WERI-Rb-1 (cell line): ENCODE measurements around the gene TCFL5.

Source experiments
- DNase-seq: peaks from one replicate; pipeline ENCODE4 v3.0.0-alpha.2; 2020
- H3K27ac ChIP-seq: fragments of 250-450 bp; sonication (Bioruptor Pico); 2 replicates; pipeline ENCODE4 v1.5.1; 2020; ENCODE audit warnings: mild to moderate bottlenecking, moderate library complexity
- H3K27me3 ChIP-seq: fragments of 250-450 bp; sonication (Bioruptor Pico); 2 replicates; pipeline ENCODE4 v1.5.1; 2021; ENCODE audit warnings: mild to moderate bottlenecking, low read depth, moderate library complexity; ENCODE audit not compliant: insufficient read depth, severe bottlenecking
- H3K36me3 ChIP-seq: fragments of 250-450 bp; sonication (Bioruptor Pico); 2 replicates; pipeline ENCODE4 v1.5.1; 2020; ENCODE audit warnings: mild to moderate bottlenecking, moderate library complexity
- H3K4me3 ChIP-seq: 2 replicates; pipeline ENCODE4 v1.5.1; 2011; ENCODE audit warnings: low read depth, mild to moderate bottlenecking, control low read depth, low read length
- H3K9me3 ChIP-seq: fragments of 250-450 bp; sonication (Bioruptor Pico); 2 replicates; pipeline ENCODE4 v1.5.1; 2021; ENCODE audit warnings: mild to moderate bottlenecking, moderate library complexity; ENCODE audit not compliant: severe bottlenecking
- TF ChIP-seq, protein P1 (sequence below): IDR thresholded peaks from 2 replicates; pipeline ENCODE4 v1.5.1; 2011; ENCODE audit warnings: low read depth, mild to moderate bottlenecking, control low read depth, inconsistent platforms, low read length

TCFL5 gene

DNA sequence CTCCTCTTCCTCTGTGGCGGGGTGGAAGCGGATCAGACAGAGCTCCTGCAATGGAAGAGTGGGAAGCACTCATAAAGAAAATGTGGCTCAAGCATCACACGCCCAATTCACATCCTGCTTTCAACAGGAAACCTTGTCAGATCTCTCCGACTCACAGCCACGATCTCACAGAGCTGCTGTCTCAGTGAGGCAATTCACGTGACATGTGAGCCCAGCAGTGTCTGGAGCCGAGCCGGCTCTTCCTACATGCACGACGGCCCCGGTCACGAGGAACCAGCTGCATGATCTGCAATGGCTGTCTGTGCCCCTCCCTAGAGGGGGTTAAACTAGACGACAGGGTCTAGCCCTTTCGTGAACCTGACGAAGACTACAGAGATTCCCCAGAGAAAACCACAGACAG is 29.5 kb upstream of the TCFL5 start:
- TF ChIP-seq, protein P1, sequence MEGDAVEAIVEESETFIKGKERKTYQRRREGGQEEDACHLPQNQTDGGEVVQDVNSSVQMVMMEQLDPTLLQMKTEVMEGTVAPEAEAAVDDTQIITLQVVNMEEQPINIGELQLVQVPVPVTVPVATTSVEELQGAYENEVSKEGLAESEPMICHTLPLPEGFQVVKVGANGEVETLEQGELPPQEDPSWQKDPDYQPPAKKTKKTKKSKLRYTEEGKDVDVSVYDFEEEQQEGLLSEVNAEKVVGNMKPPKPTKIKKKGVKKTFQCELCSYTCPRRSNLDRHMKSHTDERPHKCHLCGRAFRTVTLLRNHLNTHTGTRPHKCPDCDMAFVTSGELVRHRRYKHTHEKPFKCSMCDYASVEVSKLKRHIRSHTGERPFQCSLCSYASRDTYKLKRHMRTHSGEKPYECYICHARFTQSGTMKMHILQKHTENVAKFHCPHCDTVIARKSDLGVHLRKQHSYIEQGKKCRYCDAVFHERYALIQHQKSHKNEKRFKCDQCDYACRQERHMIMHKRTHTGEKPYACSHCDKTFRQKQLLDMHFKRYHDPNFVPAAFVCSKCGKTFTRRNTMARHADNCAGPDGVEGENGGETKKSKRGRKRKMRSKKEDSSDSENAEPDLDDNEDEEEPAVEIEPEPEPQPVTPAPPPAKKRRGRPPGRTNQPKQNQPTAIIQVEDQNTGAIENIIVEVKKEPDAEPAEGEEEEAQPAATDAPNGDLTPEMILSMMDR, result no peak
- Histone ChIP-seq H3K27me3 (no peaks in the 10 kb centered on the region), H3K36me3 (peaks cover 99% of the 10 kb centered on the region), H3K27ac (no peak overlapping the region), H3K9me3 (no peaks in the 10 kb centered on the region), H3K4me3 (no peak overlapping the region)
- no peak for DNase-seq

DNA sequence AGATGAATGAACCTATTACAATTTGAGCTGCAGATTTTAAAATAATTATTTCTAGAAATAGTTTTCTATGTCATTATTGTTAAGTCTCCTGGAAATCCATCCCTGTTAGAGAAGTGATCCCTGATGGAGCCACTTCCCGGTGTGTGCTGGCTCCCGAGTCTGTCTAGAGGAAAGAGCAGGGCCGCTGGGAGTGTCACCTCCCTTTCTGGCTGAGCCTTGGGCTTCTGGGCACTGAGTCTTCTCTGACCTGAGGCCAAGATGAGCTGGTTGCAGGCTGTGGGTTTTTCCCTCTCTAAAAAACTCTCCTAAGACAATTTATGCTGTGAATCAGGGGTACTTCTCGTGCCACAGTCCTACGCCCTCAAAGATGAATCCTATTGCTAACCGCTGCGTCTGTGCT is 28.8 kb upstream of the TCFL5 start:
- Histone ChIP-seq H3K27ac (no peak overlapping the region), H3K27me3 (no peaks in the 10 kb centered on the region), H3K9me3 (no peaks in the 10 kb centered on the region), H3K4me3 (no peak overlapping the region), H3K36me3 (peaks cover 93% of the 10 kb centered on the region)
- TF ChIP-seq, protein P1, result no peak
- no peak for DNase-seq

DNA sequence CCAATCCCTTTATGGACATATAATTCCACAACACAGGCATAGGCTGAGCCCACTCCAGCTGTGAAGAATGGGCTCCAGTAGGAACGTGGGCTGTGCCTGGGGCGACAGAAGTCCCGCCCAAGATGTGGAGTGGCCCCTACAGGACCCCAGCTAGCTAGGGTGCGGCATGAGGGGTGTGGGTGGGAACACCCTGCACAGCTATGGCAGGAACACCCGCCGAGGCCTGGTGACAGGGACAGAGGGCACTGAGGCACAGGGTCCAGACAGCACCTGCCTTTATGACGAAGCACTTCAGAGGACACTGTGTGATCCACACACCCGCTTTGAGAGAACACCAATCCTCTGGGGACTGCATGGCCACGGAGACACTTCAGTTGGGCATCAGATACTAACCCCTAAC is 28.2 kb upstream of the TCFL5 start:
- Histone ChIP-seq H3K36me3 (peaks cover 88% of the 10 kb centered on the region), H3K4me3 (no peak overlapping the region), H3K9me3 (no peaks in the 10 kb centered on the region), H3K27me3 (no peaks in the 10 kb centered on the region), H3K27ac (no peak overlapping the region)
- TF ChIP-seq, protein P1, result no peak
- no peak for DNase-seq

DNA sequence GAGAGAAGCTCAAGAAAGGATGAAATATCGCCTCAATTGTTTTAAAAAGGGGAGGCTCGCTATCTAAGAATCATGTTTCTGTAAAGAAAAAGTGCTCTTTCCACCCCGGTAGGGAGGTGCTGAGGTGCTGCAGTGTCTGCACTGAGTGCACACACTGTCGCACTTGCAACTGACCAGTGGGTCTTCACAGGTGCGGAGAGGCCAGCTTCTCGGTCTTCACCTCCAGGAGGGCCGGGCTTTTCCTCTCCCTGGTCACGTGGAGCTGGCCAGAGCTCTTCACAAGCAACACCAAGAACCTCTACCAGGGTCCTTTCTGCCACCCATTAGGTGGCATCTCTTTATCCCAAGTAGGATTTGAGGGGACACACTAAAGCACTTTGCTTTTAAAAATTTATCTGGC is 27.8 kb upstream of the TCFL5 start:
- Histone ChIP-seq H3K27ac (no peak overlapping the region), H3K4me3 (no peak overlapping the region), H3K9me3 (no peaks in the 10 kb centered on the region), H3K27me3 (no peaks in the 10 kb centered on the region), H3K36me3 (peaks cover 85% of the 10 kb centered on the region)
- no peak for DNase-seq
- TF ChIP-seq, protein P1, result no peak

DNA sequence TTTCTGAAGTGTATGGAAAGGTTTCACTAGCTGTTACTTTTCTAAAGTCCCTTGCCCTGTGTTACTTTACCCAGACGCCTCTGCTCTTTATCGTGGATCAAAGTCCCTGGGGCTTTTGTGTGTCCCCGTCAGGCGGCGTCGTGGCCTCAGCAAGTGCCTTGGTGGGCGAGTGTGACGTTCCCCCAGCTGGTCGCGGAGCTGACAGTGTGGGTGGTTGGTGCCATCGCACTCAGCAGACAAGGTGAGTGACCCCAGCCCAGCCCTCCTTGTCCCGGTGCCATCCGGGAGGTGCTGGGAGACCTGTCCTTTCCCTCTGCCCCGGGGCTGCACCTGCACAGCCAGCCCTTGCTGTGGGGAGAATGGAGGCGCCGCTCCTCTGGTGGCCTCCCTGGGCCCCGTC is 27.3 kb upstream of the TCFL5 start:
- TF ChIP-seq, protein P1, result no peak
- Histone ChIP-seq H3K27ac (no peak overlapping the region), H3K36me3 (peaks cover 80% of the 10 kb centered on the region), H3K27me3 (no peaks in the 10 kb centered on the region), H3K9me3 (no peaks in the 10 kb centered on the region), H3K4me3 (no peak overlapping the region)
- no peak for DNase-seq

DNA sequence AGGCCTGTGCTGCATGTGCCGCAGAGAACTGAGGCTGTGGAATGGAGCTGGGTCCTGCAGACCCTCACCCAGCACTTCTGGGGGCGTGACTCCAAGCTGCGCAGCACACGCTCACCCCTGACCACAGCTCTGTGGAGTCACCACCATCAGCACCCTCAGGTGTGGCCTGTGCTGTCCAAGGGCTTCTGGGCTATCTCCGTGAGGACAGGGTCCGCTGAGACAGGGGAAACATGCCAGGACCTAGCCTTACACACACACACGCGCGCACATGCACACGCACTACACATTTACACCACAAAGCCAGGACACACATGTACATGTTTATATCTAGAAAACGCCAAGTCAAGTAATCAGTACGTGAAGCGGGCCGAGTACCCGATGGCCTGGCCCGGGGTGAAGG is 26.8 kb upstream of the TCFL5 start:
- H3K27me3 ChIP-seq, result no peaks in the 10 kb centered on the region
- no peaks in the 10 kb centered on the region for H3K9me3 ChIP-seq
- H3K4me3 ChIP-seq, result no peak overlapping the region
- TF ChIP-seq, protein P1, result no peak
- no peak overlapping the region for H3K27ac ChIP-seq
- DNase-seq, result no peak
- H3K36me3 ChIP-seq, result peaks cover 74% of the 10 kb centered on the region
